ENCODE data around the gene SUPT20HL1. TPM values are rescaled to one million over a fixed set of nuclear protein-coding genes. Genes with fewer than 3 reads are reported as not detected.
A peak's percentile ranks its signal among the peaks of the same experiment; 100 is the strongest.
"Not testable (repeated sequence)": the region's sequence is repeated elsewhere in the genome, so short reads cannot be mapped to it uniquely, and the experiment has no call there.

Gene SUPT20HL1
- total RNA-seq, 2 donors from 2014 or later, result not detected

DNA sequence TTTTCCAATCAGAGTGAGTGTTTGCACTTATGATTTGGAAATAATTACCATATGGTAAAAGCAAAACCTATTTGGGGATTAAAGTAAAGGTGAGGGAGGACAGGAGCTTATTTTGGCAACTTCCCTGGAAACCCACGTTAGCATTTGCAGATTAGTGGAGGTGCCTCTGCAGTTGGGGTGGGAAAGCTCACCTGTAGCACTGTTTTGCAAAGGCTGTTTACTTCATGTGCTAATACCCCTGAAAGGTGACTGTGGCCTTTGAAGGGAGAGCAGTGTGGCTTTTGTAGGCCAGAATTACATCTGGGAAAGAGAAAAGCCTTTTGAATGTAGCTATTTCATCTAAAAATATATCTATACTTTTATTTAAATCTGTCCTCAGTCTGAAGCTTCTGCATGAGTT lies 9.4 kb downstream of the SUPT20HL1 start:
- Mint-ChIP-seq H3K27me3 (ENCODE audit: low read depth) (peaks cover 40% of the 10 kb centered on the region), H3K4me3 (no peak overlapping the region), H3K4me1 (ENCODE audit: low read depth) (peaks cover 10% of the 10 kb centered on the region), H3K36me3 (ENCODE audit: insufficient read depth in 2 of 2) (no peaks in the 10 kb centered on the region), H3K27ac (no peak overlapping the region), H3K9me3 (no peaks in the 10 kb centered on the region)
- no peak for ATAC-seq (replicated peaks in 1 of 2)
- no peak for DNase-seq

DNA sequence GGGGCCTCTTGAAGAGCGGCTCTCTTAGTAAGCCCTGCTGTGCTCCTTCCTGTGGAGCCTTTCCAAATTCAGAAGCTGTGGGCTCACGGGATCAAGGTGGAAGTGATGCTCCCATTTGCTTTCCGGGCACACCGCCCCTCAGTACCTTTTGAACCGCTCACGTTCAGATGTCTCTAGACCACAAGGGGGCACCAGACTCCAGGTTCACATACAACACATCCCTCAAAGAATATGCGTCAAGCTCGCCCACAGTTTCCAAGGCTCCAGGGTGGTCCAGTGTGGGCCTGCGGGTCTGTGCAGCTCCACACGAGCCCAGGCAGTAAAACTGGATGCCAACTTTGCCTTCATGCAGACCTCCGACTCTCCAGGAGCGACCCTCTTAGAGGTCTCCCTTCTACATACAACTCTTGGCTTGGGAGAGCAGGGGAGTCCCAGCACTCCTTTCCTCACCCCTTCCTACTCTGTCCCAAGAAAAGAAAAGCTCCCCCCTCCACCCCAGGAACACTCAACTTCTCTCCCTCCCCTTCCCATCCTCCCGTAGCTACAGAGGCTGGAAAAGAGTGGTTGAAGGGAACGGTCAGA lies 11.0 kb downstream of the SUPT20HL1 start:
- Mint-ChIP-seq H3K27me3 (ENCODE audit: low read depth) (peaks cover 40% of the 10 kb centered on the region), H3K9me3 (no peaks in the 10 kb centered on the region), H3K36me3 (ENCODE audit: insufficient read depth in 2 of 2) (no peaks in the 10 kb centered on the region), H3K27ac (no peak overlapping the region), H3K4me3 (peak overlapping the region; percentile 77 to 85), H3K4me1 (ENCODE audit: low read depth) (peaks cover 10% of the 10 kb centered on the region)
- DNase-seq, result peak; percentile 62 to 67
- ATAC-seq (replicated peaks in 1 of 2), result peak; percentile 77 to 82

DNA sequence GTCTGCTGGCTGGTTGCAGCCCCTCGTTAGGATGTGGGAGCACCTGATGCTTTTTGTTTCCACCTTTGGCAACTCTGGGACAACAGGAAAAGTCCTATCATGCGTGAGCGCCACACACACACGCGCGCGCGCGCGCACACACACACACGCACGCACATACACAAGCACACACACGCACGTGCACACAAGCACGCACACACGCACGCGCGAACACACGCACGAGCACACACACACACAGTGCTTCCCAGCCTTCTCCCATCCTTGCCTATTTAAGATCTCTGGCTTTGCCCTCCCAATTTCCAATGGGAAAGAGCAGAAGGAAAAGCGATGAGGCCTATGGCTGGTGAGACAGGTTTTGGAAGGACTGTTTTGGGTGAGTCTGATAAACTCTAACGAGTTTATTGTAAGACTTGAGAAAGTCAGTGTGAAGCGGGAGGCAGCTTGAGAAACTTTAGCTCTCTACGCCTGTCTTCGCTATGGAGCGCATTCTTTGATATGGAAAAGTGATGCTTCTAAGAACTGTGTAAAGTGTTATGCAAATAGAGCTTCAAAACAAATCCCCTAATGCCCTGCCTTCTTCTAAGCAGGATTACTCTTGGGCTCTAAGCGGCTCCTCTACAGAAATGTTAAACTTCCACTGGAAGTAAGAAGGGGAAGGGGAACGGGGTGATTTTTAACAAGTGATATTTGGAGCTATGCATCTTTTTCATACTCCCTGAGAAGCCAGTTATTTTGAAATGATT lies 11.8 kb downstream of the SUPT20HL1 start:
- Mint-ChIP-seq H3K9me3 (no peaks in the 10 kb centered on the region), H3K4me1 (ENCODE audit: low read depth) (peaks cover 10% of the 10 kb centered on the region), H3K27me3 (ENCODE audit: low read depth) (peaks cover 40% of the 10 kb centered on the region), H3K4me3 (no peak overlapping the region), H3K27ac (no peak overlapping the region), H3K36me3 (ENCODE audit: insufficient read depth in 2 of 2) (no peaks in the 10 kb centered on the region)
- ATAC-seq (replicated peaks in 1 of 2) (no peak), DNase-seq (no peak)

DNA sequence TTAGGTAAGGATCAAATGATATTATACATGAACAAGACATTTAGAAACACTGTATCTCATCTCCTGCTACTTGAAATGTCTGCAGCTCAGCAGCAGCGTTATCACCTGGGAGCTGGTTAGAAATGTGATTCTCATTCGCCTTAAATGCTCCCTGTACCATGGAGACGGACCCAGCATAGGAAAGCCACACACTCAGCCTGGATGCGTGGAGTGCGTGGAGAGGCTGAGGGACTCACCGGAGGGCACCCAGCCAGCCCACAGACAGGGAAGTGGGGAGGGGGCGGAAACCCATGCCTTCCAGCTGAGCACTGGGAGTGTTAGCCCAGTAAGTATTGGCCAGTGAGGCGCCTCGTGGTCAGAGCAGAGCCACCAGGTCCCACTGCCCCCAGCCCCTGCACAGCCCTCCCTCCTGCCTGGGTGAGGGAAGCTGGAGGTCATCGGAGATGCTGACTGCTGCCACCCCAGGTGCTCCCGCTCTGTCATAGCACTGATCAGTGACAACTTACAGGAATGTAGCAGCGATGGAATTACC lies 15.2 kb downstream of the SUPT20HL1 start:
- Mint-ChIP-seq H3K27ac (no peak overlapping the region), H3K4me1 (ENCODE audit: low read depth) (peaks cover 10% of the 10 kb centered on the region), H3K27me3 (ENCODE audit: low read depth) (peaks cover 31% of the 10 kb centered on the region), H3K9me3 (no peaks in the 10 kb centered on the region), H3K4me3 (no peak overlapping the region), H3K36me3 (ENCODE audit: insufficient read depth in 2 of 2) (no peaks in the 10 kb centered on the region)
- DNase-seq, result no peak
- ATAC-seq (replicated peaks in 1 of 2), result no peak

DNA sequence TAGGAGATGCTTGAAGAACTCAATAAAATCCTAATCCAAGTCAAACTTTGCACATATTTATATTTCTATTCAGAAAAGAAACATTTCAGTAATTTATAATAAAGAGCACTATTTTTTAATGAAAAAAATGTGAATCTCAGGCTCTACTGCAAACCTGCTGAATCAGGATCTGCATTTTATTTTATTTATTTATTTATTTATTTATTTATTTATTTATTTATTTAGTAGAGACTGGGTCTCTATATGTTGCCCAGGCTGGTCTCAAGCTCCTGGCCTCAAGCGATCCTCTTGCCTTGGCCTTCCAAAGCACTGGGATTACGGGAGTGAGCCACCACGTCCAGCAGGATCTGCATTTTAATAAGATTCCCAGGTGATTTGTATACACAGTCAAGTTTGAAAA lies 16.0 kb downstream of the SUPT20HL1 start:
- no peak for ATAC-seq (replicated peaks in 1 of 2)
- peaks cover 6% of the 10 kb centered on the region for H3K4me1 Mint-ChIP-seq (ENCODE audit: low read depth)
- H3K4me3 Mint-ChIP-seq, result no peak overlapping the region
- H3K27me3 Mint-ChIP-seq (ENCODE audit: low read depth), result peaks cover 24% of the 10 kb centered on the region
- no peak for DNase-seq
- no peaks in the 10 kb centered on the region for H3K9me3 Mint-ChIP-seq
- no peak overlapping the region for H3K27ac Mint-ChIP-seq
- H3K36me3 Mint-ChIP-seq (ENCODE audit: insufficient read depth in 2 of 2), result no peaks in the 10 kb centered on the region

DNA sequence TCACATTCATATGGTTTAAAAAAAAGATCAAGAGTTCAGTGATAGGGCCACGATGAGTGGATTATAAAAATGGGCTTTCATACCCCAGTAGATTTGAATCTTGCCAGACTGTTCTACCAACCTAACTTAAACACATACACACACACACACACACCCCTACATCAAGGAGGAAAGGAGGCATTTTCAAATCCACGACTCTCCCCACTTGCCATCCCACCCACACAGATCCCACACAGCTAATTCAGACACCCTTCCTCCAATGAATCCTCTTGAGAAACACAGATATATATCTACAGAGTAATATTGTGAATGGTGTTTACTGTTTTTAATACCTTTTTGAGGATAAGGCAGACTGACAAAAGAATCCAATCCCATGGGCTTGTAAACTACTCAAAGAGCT lies 16.8 kb downstream of the SUPT20HL1 start:
- Mint-ChIP-seq H3K36me3 (ENCODE audit: insufficient read depth in 2 of 2) (no peaks in the 10 kb centered on the region), H3K4me3 (no peak overlapping the region), H3K9me3 (no peaks in the 10 kb centered on the region), H3K27ac (no peak overlapping the region), H3K4me1 (ENCODE audit: low read depth) (no peaks in the 10 kb centered on the region), H3K27me3 (ENCODE audit: low read depth) (peaks cover 16% of the 10 kb centered on the region)
- no peak for ATAC-seq (replicated peaks in 1 of 2)
- DNase-seq, result no peak

DNA sequence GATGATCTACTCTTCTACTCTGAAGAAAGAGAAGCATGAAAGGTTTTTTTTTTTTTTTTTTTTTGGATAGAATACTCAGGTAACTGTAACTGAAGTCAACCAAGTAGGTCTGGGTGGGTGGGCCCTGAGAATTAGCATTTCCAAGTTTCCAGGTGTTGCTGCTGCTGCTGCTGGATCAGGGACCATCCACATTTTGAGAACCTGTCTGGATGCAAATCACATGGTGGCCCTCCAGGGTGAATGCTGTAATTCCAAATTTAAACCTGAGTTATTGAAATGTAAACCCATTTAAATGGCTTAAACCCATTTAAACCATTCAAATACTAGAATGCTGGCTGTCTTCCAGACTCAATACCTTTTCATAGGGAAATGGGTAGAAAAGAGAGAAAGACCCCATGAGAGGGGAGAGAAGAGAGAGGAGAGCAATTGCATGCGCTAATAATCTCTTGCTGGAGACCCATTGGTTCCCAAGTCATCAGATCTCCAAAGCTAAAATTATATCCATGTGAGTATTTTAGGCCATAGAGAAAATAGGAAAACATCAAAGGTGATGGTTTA lies 17.6 kb downstream of the SUPT20HL1 start:
- no peak overlapping the region for H3K4me3 Mint-ChIP-seq
- ATAC-seq (replicated peaks in 1 of 2), result no peak
- DNase-seq, result no peak
- no peaks in the 10 kb centered on the region for H3K36me3 Mint-ChIP-seq (ENCODE audit: insufficient read depth in 2 of 2)
- H3K4me1 Mint-ChIP-seq (ENCODE audit: low read depth), result no peaks in the 10 kb centered on the region
- peaks cover 8% of the 10 kb centered on the region for H3K27me3 Mint-ChIP-seq (ENCODE audit: low read depth)
- H3K9me3 Mint-ChIP-seq, result no peaks in the 10 kb centered on the region
- H3K27ac Mint-ChIP-seq, result no peak overlapping the region

DNA sequence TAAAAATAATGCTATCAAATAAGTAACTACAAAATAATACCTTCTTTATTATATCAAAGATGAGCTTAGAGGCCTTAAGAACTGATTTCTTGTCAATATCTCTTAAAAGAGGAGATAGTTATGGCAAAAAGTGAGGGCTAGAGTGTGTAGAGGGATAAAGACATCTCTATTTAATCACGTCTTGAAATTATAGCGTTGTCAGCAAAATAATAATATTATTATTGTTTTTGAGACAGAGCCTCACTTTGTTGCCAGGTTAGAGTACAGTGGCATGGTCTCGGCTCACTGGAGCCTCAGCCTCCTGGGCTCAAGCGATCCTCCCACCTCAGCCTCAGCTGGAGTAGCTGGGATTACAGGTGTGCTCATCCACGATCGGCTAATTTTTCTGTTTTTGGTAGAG lies 18.3 kb downstream of the SUPT20HL1 start:
- peaks cover 3% of the 10 kb centered on the region for H3K27me3 Mint-ChIP-seq (ENCODE audit: low read depth)
- no peak overlapping the region for H3K27ac Mint-ChIP-seq
- no peaks in the 10 kb centered on the region for H3K9me3 Mint-ChIP-seq
- ATAC-seq (replicated peaks in 1 of 2) (no peak), DNase-seq (no peak)
- no peaks in the 10 kb centered on the region for H3K4me1 Mint-ChIP-seq (ENCODE audit: low read depth)
- H3K36me3 Mint-ChIP-seq (ENCODE audit: insufficient read depth in 2 of 2), result no peaks in the 10 kb centered on the region
- no peak overlapping the region for H3K4me3 Mint-ChIP-seq

DNA sequence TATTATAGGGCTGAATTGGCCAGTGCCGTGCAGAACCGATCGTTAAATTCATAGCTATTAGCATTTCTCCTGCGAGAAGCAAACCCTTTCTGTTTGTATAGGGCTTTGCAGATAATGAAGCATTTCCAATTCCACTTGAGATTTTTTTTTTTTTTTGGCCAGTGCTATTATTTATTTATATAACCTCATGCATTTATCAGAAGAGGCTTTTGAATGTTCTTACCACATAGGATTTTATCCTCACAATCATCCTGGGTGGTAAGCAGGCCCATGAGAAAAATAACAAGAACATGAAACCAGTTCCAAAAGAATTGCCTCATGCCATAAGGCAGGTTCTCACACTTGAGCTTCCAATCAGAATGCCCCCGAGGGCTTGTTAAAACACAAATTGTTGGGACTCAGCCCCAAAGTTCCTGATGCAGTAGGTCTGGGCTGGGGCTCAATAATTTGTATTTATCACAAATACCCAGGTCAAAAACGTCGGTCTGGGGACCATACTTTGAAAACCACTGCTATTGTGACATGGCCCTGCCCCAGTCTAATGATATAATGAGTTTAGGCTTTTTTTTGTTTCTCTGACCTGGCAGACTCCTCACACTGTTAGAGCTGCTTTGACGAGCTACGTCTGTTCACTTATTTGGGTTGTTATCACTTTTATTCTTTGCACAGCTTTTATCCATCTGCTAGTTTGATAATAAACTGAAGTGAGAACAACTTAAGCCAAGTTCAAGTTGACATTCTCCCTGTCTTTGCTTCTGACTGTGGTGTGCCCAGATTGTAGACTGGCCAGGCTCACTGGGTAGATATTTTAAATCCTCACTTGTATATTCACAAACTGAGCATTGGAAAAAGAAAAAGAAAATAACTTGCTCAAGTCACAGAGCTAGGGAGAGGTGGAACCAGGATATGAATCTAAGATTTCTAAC lies 20.1 kb downstream of the SUPT20HL1 start:
- H3K4me3 Mint-ChIP-seq, result no peak overlapping the region
- H3K36me3 Mint-ChIP-seq (ENCODE audit: insufficient read depth in 2 of 2), result no peaks in the 10 kb centered on the region
- ATAC-seq (replicated peaks in 1 of 2) (no peak), DNase-seq (no peak)
- H3K4me1 Mint-ChIP-seq (ENCODE audit: low read depth), result no peaks in the 10 kb centered on the region
- H3K27ac Mint-ChIP-seq, result no peak overlapping the region
- peaks cover 19% of the 10 kb centered on the region for H3K27me3 Mint-ChIP-seq (ENCODE audit: low read depth)
- no peaks in the 10 kb centered on the region for H3K9me3 Mint-ChIP-seq

DNA sequence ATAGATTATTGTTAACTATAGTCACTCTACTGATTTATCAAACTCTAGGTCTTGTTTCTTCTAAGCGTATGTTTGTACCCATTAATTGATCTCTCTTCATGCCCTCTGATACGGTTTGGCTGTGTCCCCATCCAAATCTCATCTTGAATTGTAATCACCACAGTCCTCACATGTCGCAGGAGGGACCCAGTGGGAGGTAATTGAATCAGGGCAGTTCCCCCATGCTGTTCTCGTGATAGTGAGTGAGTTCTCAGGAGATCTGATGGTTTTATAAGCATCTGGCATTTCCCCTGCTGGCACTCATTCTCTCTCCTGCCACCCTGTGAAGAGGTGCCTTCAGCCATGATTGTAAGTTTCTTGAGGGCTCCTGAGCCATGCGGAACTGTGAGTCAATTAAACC lies 21.9 kb downstream of the SUPT20HL1 start:
- ATAC-seq (replicated peaks in 1 of 2); H3K4me1 Mint-ChIP-seq (ENCODE audit: low read depth); H3K4me3 Mint-ChIP-seq; DNase-seq; H3K36me3 Mint-ChIP-seq (ENCODE audit: insufficient read depth in 2 of 2); H3K9me3 Mint-ChIP-seq; H3K27ac Mint-ChIP-seq: not testable (repeated sequence)
- peaks cover 29% of the 10 kb centered on the region for H3K27me3 Mint-ChIP-seq (ENCODE audit: low read depth)

DNA sequence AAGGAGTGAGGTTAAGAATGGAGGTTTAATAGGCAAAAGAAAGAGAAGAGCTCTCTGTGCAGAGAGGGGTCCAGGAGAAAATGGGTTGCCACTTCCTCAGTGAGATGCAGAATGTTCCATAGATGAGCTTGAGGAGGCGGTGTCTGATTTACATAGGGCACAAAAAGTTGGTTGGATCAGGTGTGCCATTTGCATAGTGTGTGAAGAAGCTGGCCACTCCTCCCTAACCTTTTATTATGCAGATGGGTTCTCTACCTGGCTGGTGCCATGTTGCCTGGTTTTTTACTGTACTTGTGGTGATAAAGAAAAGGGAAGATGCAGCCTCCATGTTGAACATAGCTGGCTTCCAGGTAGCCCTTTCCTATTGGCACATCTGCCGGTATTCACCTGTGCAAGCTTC lies 27.3 kb downstream of the SUPT20HL1 start:
- DNase-seq, result no peak
- no peaks in the 10 kb centered on the region for H3K4me1 Mint-ChIP-seq (ENCODE audit: low read depth)
- no peak overlapping the region for H3K4me3 Mint-ChIP-seq
- no peaks in the 10 kb centered on the region for H3K9me3 Mint-ChIP-seq
- ATAC-seq (replicated peaks in 1 of 2), result no peak
- peaks cover 52% of the 10 kb centered on the region for H3K27me3 Mint-ChIP-seq (ENCODE audit: low read depth)
- H3K36me3 Mint-ChIP-seq (ENCODE audit: insufficient read depth in 2 of 2), result peaks cover 0 to 2% of the 10 kb centered on the region in 2 donors
- H3K27ac Mint-ChIP-seq, result no peak overlapping the region

DNA sequence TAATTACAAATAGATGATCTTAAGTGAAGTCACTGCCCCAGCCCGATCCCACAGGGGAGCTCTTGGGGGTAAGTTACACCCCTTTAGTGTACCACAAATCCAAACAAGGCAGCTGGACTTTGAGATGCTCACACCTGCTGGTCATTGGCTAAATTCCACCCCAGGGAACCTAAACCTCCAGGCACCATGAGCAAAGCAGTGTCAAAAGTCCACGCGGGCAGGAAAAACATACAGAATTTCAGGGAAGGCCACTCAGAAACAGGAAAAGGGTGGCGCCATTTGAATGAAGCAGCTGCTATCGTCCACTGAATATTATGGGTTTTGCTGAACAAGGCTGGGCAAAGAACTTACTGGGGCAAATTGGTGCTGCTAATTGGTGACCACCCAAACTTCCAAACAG lies 30.9 kb downstream of the SUPT20HL1 start:
- Mint-ChIP-seq H3K36me3 (ENCODE audit: insufficient read depth in 2 of 2) (no peaks in the 10 kb centered on the region), H3K27me3 (ENCODE audit: low read depth) (peaks cover 48% of the 10 kb centered on the region), H3K4me3 (no peak overlapping the region), H3K9me3 (no peaks in the 10 kb centered on the region), H3K27ac (no peak overlapping the region), H3K4me1 (ENCODE audit: low read depth) (no peaks in the 10 kb centered on the region)
- DNase-seq (no peak), ATAC-seq (replicated peaks in 1 of 2) (no peak)

DNA sequence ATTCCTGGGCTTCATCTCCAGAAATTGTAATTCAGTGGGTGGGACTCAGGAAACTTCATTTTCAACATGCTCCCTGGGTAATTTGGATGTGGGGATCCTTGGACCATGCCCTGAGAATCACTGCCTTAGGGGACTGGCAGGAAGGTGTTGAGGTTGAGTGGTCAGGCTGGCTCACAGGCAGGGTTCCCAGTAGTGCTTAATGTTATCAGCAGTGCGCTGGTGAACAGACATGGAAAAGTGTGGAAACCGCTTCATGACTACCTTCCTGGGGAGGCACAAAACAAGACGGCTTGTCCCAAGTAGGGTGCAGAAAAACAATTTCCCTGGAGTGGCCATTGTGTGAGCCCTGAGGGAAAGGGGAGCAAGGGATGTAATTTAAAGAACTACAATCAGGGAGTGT lies 31.4 kb downstream of the SUPT20HL1 start:
- H3K9me3 Mint-ChIP-seq, result no peaks in the 10 kb centered on the region
- H3K27ac Mint-ChIP-seq, result no peak overlapping the region
- peaks cover 50% of the 10 kb centered on the region for H3K27me3 Mint-ChIP-seq (ENCODE audit: low read depth)
- H3K36me3 Mint-ChIP-seq (ENCODE audit: insufficient read depth in 2 of 2), result no peaks in the 10 kb centered on the region
- no peaks in the 10 kb centered on the region for H3K4me1 Mint-ChIP-seq (ENCODE audit: low read depth)
- H3K4me3 Mint-ChIP-seq, result no peak overlapping the region
- ATAC-seq (replicated peaks in 1 of 2) (no peak), DNase-seq (no peak)

Data from activated T-cell treated with anti-CD3 and anti-CD28 coated beads, Interleukin-2, amount 50 U/mL, for 72 hours (primary cell).